HG02885 (cell line): ENCODE results near the gene RAB4B.
"Not testable (repeated sequence)": the region's sequence is repeated elsewhere in the genome, so short reads cannot be mapped to it uniquely, and the experiment has no call there.

Experiments used
- ATAC-seq: cut with Tn5 transposase; IDR thresholded peaks from one replicate; pipeline ENCODE4 v1.9.1; 2021; ENCODE audit warnings: mild to moderate bottlenecking; ENCODE audit not compliant: unreplicated experiment, poor library complexity

Gene RAB4B

DNA sequence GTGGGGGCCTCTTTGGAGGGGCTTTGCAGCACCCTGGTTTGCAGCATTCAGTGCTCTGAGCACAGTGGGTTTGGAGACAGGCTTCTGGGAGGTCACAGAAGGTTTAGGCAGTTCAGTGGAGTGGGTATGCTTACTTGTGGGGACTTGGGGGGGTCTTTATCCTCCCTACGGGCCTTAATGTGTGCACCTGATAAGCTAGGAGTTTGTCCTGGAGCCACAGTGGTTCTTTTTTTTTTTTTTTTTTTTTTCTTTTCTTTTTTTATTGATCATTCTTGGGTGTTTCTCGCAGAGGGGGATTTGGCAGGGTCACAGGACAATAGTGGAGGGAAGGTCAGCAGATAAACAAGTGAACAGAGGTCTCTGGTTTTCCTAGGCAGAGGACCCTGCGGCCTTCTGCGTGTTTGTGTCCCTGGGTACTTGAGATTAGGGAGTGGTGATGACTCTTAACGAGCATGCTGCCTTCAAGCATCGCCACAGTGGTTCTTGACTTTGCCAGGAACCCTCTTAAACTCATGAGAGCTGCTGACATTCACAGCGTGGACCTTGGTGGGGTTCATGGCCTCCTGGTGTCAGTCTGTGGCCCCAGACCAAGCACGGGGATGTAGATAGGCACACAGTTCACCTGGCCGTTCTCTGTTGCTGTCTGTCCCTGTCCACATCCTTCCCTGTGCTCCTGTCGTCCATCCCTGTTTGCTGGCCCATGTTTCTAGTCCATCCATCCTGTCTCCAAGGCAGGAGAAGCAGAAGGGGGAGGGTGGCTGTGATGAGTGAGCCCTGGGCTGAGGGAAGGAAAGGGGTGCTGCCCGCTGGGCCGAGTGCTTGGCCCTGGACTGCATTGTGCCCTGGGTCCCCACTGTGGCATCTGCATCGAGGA, 23.6 kb downstream of the RAB4B start:
- no peak for ATAC-seq

DNA sequence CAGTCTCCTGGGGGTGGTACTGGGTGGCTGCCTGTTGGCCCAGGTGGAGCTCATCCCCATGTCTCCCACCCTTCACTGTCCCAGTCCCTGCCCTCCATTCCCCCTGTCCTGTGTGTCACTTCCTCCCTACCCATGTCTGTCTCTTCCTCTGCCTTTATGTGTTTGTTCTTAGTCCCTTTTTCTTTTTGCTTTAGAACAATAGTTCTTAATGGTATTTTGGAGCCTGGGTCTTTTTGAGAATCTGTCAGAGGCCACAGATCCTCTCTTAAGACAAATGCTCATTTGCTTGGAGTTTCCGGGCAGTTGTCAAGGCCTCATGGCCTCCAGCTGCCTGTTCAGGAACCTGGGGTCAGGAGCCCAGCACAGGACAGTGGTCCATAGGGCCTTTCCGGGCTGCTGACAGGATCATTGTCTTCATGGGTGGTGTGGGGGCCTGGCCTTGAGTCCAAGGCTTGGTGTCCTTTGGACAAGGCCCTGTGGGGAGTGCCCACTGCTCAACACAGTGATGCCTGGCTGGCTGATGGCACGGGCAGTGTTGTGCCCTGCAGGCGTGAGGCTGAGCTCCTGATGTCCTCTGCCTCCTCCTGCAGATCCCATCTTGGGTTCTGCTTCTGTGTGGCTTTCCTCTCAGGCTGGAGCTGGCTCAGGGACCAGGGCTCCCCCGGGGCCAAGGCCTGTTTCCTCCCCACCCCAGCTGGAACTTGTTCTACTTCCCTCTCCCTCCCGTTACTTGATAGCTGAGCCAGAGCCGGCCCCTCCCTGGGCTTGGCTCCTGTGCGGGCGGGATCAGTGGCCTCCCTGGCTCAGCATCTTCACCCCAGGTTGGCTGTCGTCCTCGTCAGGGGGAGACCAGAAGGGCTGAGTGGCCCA, 24.5 kb downstream of the RAB4B start:
- no peak for ATAC-seq

DNA sequence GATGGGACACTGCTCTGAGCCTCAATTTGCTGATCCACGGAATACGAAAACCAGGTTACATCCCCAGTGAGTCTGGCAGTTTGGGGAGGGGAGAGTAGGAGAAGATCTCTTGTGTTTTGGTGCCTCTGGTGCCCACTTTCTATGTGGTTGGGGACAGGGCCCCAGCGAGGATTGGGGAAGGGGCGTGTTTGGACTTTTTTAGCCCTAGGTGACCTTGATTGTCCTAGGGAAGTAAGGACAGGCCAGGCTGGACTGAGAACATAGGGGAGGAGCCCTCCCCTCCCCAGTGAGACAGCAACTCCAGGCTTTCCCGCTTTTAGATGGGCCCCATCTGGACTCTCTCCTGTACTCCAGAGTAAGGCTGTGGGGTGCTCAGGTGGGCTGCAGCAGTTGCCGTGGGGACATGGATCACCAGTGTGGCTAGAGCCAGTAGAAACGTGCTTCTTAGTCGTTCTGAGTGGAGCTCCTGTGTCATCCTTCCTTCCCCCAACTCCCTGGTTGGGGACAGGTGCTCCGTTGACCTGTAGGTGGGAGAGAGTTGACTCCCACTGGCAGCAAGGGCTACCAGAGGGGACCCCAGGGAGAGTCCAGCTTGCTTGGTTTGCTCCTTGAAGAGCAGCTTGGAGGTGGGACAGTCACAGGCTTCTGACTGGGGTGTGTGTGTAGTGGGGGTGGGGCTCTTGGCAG, 25.3 kb downstream of the RAB4B start:
- ATAC-seq, result no peak

DNA sequence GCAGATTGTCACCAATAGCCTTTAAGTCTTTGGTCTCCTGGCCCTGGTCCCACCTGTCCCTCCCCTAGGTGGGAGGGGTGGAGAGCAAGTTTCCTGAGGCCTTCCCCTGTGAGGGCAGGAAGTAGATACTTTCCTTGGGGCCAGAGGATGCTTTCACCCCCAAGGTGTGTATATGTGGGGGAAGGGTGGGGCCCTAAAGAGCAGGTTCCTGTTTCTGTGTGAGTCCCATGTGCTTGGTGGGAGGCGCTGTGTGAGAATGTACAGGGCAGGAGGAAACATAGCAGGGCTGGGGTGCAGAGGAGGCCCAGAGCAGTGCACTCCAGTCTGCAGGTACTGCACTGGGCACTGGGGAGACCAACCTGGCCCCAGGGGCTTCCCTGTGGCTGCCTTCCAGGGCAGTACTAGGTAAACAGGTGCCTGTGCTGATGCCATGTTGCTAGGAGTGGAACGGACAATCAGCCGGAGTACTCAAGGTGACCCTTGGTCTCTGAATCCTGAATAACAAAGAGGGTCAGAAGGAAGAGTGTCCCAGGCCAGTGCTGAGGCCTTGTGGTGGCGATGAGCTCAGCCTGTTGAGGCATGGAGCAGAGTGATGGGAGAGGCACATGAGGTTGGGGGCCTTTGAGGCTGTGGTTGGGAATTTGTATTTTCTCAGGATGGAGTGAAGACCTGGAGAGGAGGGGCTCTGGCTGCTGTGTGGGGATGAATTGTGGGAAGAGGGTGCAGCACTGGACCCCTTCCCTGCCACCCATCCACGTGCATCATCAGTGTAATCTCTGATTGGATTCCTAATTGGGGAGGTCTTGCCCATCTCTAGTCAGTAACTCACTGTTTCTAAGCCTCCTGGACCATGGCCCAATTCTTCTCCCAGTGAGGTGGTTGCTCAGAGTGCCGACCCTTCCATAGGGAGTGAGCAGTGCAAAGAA, 26.1 kb downstream of the RAB4B start:
- ATAC-seq, result no peak

DNA sequence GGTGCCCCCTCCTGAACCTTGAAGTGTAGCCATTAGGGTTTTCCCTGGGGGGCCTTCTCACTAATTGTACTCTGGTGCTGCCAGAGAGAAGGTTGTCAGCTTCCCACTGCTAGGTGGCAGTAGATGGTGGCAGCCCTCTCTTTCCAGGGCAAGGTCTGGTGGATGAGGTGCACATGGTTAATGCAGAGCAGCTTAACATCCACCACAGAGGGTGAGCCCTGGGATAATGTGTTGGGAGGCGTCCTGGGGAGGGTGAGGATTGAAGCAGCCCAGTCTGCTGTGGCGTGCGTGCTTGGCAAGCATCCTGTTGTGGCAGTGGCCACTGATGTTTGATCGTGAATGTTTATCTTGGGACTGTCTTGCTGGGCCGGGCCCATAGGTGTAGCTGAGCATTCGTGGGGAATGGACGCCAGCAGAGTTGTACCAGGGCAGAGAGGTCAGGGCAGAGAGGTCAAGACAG, 26.8 kb downstream of the RAB4B start:
- no peak for ATAC-seq

DNA sequence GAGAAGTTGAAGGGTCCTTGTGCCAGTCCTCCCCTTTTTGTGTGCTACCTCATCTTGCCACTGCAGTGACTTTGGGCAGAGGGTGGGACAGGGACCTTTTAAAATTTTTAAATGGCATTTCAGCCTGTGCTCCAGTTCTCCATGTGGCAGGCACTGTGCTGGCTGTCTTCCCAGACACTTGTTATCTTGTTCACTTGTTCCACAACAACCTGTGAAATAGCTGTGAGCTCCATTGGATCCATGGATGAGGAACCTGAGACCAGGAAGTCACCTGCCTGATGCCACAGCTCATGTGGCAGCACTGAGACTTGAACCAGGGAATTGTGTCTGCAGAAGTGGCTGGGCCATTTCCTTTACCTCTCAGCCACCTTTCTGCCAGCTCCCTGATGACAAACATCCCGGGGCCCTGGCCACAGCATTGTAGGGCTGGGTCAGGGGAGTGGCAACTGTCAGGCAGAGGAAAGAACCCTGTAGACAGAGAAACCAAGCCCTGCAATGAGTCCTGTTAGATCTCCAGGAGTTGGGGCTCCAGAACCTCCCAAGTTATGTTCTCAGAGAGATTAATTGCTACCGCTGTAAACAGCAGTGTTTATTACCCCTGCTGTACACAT, 27.3 kb downstream of the RAB4B start:
- ATAC-seq, result no peak

DNA sequence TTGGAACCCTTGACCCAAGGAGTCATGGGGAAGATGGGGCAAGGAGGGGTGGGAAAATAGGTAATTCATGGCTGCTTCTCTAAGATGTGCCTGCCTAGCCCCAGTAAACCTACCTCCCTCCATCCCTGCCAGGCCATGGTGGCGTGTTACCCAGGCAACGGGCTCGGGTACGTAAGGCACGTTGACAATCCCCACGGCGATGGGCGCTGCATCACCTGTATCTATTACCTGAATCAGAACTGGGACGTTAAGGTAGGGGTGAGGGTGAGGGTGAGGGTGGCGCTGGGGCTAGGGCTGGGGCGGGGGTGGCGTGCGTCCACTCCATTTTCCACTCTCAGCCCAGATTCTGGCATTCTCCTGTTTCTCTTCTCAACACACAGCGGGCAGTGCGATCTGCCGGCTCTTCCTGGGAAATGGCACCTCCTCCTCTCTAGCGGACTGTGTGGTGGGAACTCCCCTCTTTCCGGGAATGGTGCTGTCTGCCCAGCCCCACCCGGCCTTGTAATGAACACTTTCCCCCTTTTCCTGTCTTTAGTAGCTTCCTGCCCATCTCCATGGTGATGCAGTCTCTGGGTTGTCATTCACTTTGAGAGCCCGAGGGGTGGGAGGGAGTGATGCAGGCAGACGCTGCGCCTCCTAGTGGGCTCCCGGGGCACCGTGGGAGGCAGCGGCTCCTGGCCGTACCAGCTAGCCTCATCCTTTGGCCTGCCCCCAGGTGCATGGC, 28.5 kb downstream of the RAB4B start:
- no peak for ATAC-seq

DNA sequence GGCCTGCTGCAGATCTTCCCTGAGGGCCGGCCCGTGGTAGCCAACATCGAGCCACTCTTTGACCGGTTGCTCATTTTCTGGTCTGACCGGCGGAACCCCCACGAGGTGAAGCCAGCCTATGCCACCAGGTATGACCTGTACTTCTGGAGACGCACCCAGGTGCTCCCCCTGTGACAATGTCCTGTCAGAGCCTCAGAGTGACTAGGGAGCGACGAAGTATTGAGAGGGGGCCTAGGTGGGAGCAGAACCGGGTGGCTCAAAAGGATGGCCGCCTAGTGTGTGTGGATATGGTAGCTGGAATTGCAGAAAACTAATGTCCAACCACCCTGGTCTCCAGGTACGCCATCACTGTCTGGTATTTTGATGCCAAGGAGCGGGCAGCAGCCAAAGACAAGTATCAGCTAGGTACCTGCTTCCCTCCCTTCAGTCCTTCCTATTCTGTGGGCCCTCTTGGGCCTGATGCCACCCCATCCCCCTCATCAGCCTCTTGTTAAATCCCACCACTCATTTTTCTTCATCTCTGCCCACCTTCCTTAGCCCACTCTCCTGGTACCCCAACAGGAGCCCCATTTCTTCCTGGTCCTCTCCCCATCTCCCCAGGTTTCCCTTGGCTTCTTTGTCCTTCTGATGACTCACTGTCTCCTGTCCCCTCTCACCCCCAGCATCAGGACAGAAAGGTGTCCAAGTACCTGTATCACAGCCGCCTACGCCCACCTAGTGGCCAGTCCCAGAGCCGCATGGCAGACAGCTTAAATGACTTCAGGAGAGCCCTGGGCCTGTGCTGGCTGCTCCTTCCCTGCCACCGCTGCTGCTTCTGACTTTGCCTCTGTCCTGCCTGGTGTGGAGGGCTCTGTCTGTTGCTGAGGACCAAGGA, 29.3 kb downstream of the RAB4B start:
- ATAC-seq, result no peak

DNA sequence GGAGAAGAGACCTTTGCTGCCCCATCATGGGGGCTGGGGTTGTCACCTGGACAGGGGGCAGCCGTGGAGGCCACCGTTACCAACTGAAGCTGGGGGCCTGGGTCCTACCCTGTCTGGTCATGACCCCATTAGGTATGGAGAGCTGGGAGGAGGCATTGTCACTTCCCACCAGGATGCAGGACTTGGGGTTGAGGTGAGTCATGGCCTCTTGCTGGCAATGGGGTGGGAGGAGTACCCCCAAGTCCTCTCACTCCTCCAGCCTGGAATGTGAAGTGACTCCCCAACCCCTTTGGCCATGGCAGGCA, 29.9 kb downstream of the RAB4B start:
- ATAC-seq, result no peak

DNA sequence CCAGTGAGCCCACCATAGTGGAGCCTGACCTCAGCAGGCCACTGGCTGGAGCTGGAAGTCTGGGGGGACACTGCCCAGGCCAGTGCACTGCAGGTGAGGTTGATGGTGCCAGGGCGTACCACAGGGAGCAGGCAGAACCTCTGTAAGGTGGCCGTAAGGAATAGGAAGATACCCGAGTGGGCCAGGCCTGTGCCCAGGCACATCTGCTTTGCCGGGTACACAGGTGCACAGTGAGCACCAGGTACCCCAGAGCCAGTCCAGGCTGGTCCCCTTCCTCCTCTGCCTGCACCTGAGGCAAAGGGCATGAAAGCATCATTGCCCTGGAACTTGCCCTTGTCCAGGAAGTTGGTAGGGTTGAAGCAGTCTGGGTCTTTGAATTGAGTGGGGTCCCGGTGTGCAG, 30.4 kb downstream of the RAB4B start:
- no peak for ATAC-seq

DNA sequence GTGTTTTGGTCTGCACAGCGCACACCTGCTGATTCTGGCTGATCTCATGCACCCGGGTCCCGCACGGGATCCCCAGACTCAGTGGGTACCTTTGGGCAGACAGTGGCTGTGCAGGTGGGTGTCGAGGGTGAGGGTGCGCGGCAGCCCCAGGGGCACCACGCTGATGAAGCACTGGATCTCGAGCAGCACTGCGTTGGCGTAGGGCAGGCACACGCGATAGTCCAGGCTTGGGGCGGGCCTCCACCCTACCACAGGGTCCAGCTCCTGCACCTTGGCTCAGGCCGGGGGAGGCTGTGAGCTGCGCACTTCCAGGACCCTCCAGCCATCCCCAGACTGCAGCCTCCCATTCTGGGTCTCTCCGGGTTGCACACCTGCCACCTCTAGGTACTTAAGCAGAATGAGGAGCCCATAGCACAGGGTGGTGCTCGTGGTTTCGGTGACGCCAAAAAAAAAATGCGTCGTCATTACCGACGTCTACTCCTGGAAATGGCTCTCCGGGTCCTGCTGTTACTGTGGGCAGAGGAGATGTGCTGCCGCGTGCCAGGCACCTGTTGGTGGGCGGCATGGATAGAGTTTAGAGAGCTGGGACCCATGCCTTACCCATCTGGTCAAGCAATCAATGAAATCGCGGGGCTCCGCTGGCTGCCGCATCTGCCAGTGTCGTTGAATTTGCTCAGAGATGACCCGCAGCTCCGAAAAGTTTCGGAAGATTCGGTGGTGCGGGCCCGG, 31.5 kb downstream of the RAB4B start:
- ATAC-seq, result no peak

DNA sequence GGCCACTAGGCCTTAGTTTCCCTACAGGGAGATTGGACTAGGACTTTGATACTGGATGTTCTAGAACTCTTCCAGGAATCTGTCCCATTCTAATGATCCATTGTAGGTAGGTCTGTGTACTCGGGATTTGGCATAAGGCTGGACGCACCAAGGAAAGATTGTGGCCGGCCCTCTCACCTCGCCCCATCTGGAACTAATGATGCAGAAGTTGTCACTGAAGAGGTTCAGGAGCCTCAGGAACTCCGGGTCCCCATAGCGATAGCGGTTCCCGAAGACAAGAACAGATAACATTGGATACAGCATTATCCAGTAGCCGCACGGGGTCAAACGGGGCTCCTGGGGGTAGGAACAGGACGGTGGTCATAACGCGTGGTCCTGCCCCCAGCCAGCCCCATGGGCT, 32.1 kb downstream of the RAB4B start:
- ATAC-seq, result no peak

DNA sequence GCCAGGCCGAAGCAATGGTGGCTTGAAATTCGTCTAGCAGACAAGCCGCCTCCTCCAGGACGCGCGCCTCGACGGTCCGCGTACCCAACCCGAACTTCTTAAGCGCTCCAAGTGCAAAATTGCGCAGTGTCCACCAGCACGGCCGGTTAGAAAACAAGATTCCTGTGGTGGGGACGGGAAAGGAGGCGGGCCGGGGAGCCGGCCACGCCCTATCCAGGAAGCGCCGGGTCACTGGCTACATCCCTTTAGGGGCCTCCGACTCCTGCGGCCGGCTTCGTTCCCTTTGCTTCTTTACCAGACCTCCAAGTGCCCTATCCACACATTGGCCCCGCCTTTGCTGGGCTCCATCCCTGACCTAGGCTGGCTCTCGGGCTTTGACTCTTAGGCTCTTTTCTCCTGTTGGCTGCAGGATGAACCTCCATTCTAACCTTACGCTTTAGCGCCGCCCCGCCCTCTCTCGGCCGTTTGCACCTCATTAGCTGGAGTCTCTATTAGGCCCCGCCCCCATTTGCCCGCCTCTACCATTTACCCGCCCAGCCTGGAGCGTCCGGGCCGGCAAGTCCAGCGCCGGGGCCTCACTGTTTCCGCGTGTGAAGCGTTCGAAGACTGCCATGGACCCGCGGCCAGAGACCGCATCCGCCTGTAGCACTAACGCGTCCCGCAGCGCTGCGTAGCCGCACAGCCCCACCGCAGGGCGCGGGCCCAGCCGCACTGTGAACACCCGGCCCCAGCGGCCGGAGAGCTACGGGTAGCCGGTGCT, 32.8 kb downstream of the RAB4B start:
- ATAC-seq, result peak; percentile 77

DNA sequence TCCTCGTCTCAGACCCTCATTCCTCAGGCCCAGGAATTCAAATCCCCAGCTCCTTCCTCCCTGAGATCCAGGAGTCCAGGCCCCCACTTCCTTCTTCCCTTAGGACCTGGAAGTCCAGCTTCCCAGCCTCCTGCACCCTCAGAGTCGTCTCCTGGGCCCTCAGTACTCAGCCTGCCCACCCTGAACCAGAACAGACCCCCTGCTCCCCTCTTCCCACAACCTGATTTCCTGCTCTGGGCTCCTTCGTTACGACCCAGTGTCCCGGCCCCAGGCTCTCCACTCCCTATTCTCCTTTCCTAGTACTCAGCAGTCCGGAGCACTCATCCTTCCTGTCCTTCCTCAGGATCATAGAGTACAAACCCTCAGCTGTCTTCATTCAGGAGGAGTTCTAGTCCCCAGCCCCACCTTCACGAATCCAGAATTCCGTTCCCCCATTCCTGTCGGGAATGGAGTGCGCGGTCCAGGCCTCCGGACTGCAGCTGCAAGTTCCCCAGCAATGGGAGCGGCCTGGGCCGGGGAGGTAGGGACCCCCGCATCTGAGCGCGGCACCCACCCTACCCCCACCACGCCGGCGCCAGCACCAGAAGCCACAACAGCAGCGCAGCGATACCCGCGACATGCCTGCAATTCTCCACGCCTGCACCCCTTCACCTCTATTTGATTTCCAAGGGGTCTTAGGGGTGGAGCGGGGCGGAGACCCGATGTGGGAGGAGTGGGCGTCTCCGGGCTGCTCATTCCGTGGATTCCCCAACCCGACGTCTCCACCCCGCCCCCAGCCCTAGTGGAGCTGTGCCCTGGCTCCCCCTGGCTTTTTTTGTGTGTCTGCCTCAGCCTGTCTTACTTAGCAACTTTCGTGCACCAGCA, 33.7 kb downstream of the RAB4B start:
- no peak for ATAC-seq

DNA sequence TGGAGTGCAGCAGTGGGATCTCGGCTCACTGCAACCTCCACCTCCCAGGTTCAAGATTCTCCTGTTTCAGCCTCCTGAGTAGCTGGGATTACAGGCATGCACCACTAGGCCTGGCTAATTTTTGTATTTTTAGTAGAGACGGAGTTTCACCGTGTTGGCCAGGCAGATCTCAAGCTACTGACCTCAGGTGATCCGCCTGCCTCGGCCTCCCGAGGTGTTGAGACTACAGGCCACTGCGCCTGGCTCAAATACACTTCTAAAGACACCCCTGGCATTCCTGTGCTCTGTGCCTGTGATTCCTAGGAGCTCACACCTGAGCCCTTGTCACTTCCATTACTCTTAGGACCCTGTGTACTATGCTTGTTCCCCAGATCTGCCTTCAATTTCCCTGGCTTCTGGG, 34.5 kb downstream of the RAB4B start:
- not testable (repeated sequence) for ATAC-seq

DNA sequence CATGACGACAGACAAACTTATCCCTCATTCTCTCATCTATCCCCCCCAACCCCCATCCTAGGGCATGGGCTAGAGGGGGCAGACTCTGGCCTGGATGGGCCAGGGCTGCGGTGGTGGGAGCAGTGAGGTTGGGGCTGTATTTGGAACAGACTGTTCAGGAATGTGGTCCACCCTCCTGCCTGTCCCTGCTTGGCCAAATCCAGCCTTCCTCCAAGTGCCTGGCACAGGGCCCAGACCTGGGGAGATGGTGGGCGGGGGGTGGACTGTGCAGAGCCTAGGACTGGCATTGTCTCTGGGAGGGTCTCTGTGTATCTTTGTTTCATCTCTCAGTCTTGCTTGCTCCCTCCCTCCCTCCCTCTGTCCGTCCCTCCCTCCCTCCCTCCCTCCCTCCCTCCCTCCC, 35.1 kb downstream of the RAB4B start:
- no peak for ATAC-seq
